Heart left ventricle (tissue), 13 donors: ENCODE measurements around the gene TGFBRAP1.

ENCODE experiments used
- POLR2A ChIP-seq, 2 donors: fragments of 450-650 bp; IDR thresholded peaks; one replicate each; pipeline ENCODE4 v1.6.1; 2017; ENCODE audit warnings: antibody characterized with exemption in 2 of 2, mild to moderate bottlenecking in 2 of 2, moderate library complexity in 2 of 2
- TF ChIP-seq, protein P1 (sequence below), 12 donors: fragments of 200-600 bp; sonication (generic) in 4 of 12; IDR thresholded peaks; one replicate each; pipeline versions ENCODE4 v1.5.0 to v1.8.0; 2018 to 2022; ENCODE audit warnings: antibody characterized with exemption in 12 of 12, mild to moderate bottlenecking in 5 of 12
- donor health status: ischemic (EF 13 %, LVEDD 7.1; RV severe dilation, severe dysfunction).
- donor health status: DM: no; HTN: yes; CAD: no.
- donor health status: DM: no; HTN: no; CAD: no.
- donor health status: ischemic (EF 25% LVEDD 6.9; RV normal size, moderate dysfunction).
- donor health status: ischemic (EF 25% LVEDD 5.7; RV mildly dilated, moderate dysfunction).
- donor health status: ischemic (EF 35%, LVEDD 5.7; RV mildly dilated, moderate dysfunction).
- donor health status: nonischemic (EF 11% LVEDD 7.7; RV severe dilation, severe dysfunction).
- donor health status: DM: yes; HTN: yes; CAD: no.
- donor health status: PGD.
- donor health status: ischemic (EF 29% LVEDD 5.4; RV normal size, mild dysfunction).
- donor health status: nonischemic (EF 23%, LVEDD 6.1; RV moderate dilation, normal function).

DNA sequence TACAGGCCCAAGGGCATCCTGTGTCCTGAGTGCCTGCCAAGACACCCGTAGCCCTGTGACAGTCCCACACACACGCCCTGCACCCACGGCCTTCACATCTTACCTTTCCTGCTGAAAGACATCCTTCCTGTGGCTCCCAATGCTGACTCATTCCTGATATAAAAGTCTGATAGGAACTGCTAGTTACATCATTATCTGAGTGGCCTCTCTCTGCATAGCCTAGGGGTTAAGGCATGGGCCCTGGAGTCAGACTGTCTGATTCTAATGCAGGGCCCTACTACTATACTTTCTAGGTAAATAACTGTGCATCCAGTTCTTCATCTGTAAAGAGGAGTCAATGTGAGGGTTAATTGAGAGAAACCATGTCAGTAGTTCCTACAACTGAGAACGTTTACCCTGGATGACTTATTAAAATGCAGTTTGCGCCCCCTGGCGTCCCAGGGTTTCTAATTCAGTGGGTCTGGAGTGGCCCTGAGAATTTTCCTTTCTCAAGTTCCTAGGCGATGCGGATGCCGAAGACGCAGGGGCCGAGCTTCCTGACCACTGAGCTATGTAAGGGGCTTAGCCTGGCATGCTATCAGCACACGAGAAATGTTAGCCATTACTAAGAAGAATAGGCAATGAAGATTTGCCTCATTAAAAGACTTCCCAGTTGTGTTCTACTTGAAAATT, 94.0 kb downstream of the TGFBRAP1 start:
- TF ChIP-seq POLR2A (IDR thresholded peaks at IDR 0.05): no peak
- TF ChIP-seq, protein P1, sequence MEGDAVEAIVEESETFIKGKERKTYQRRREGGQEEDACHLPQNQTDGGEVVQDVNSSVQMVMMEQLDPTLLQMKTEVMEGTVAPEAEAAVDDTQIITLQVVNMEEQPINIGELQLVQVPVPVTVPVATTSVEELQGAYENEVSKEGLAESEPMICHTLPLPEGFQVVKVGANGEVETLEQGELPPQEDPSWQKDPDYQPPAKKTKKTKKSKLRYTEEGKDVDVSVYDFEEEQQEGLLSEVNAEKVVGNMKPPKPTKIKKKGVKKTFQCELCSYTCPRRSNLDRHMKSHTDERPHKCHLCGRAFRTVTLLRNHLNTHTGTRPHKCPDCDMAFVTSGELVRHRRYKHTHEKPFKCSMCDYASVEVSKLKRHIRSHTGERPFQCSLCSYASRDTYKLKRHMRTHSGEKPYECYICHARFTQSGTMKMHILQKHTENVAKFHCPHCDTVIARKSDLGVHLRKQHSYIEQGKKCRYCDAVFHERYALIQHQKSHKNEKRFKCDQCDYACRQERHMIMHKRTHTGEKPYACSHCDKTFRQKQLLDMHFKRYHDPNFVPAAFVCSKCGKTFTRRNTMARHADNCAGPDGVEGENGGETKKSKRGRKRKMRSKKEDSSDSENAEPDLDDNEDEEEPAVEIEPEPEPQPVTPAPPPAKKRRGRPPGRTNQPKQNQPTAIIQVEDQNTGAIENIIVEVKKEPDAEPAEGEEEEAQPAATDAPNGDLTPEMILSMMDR (IDR thresholded peaks at IDR 0.05): peak; percentile 60 to 78 (median 66)
